Liver (tissue), 3 donors: ENCODE results near the gene RNF144B.

Experiments
- ATF3 ChIP-seq: IDR thresholded peaks from 2 replicates; pipeline ENCODE4 v1.6.1; 2016; ENCODE audit warnings: antibody characterized with exemption
- EGR1 ChIP-seq, 2 donors: IDR thresholded peaks; 2 replicates each; pipeline ENCODE4 v1.6.1; 2016 to 2018; ENCODE audit warnings: antibody characterized with exemption in 2 of 2, low read depth in 2 of 2
- FOXA1 ChIP-seq: IDR thresholded peaks from 2 replicates; pipeline ENCODE4 v1.6.1; 2016; ENCODE audit warnings: antibody characterized with exemption
- FOXA2 ChIP-seq: IDR thresholded peaks from 2 replicates; pipeline ENCODE4 v1.6.1; 2016; ENCODE audit warnings: antibody characterized with exemption
- GABPA ChIP-seq, 2 donors: IDR thresholded peaks in 1 of 2; conservative IDR thresholded peaks in 1 of 2; 2 replicates each; pipeline ENCODE4 v1.6.1; 2016; ENCODE audit warnings: antibody characterized with exemption in 2 of 2, mild to moderate bottlenecking in 1 of 2, moderate library complexity in 1 of 2
- HNF4A ChIP-seq, 2 donors: conservative IDR thresholded peaks; 2 replicates each; pipeline ENCODE4 v1.6.1; 2016; ENCODE audit warnings: antibody characterized with exemption in 2 of 2, mild to moderate bottlenecking in 2 of 2
- MAX ChIP-seq: IDR thresholded peaks from 2 replicates; pipeline ENCODE4 v1.6.1; 2016; ENCODE audit warnings: antibody characterized with exemption
- RAD21 ChIP-seq, 2 donors: IDR thresholded peaks; 2 replicates each; pipeline ENCODE4 v1.6.1; 2016; ENCODE audit warnings: antibody characterized with exemption in 2 of 2, mild to moderate bottlenecking in 2 of 2
- REST ChIP-seq: IDR thresholded peaks from 2 replicates; pipeline ENCODE4 v1.6.1; 2016; ENCODE audit warnings: antibody characterized with exemption, mild to moderate bottlenecking
- RXRA ChIP-seq, 2 donors: IDR thresholded peaks; 2 replicates each; pipeline ENCODE4 v1.6.1; 2017 to 2018; ENCODE audit warnings: antibody characterized with exemption in 2 of 2, mild to moderate bottlenecking in 1 of 2
- TAF1 ChIP-seq: conservative IDR thresholded peaks from 2 replicates; pipeline ENCODE4 v1.6.1; 2016; ENCODE audit warnings: antibody characterized with exemption, mild to moderate bottlenecking
- YY1 ChIP-seq: IDR thresholded peaks from 2 replicates; pipeline ENCODE4 v1.6.1; 2016; ENCODE audit warnings: antibody characterized with exemption, mild to moderate bottlenecking
- ZBTB33 ChIP-seq: IDR thresholded peaks from 2 replicates; pipeline ENCODE4 v1.6.1; 2016; ENCODE audit warnings: antibody characterized with exemption
- TF ChIP-seq, protein P1 (sequence below): fragments of 150-350 bp; IDR thresholded peaks from 2 replicates; pipeline ENCODE4 v1.5.1; 2017; ENCODE audit warnings: improper control_type of control experiment, low read depth, low read length; ENCODE audit not compliant: missing input control
- donor health status: healthy.
- donor health status: healthy.

GRCh38 chr6:18397701-18398100 lies 10.6 kb downstream of the RNF144B start:
- TF ChIP-seq, protein P1, sequence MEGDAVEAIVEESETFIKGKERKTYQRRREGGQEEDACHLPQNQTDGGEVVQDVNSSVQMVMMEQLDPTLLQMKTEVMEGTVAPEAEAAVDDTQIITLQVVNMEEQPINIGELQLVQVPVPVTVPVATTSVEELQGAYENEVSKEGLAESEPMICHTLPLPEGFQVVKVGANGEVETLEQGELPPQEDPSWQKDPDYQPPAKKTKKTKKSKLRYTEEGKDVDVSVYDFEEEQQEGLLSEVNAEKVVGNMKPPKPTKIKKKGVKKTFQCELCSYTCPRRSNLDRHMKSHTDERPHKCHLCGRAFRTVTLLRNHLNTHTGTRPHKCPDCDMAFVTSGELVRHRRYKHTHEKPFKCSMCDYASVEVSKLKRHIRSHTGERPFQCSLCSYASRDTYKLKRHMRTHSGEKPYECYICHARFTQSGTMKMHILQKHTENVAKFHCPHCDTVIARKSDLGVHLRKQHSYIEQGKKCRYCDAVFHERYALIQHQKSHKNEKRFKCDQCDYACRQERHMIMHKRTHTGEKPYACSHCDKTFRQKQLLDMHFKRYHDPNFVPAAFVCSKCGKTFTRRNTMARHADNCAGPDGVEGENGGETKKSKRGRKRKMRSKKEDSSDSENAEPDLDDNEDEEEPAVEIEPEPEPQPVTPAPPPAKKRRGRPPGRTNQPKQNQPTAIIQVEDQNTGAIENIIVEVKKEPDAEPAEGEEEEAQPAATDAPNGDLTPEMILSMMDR: no peak
- TF ChIP-seq TAF1 (no peak), ZBTB33 (no peak), HNF4A (conservative IDR thresholded peaks at IDR 0.05) (peak; percentile 65 to 71), RAD21 (IDR thresholded peaks at IDR 0.05) (peak in 1 of 2 donors; percentile 46), REST (no peak), ATF3 (peak; percentile 70), YY1 (peak; percentile 44), EGR1 (IDR thresholded peaks at IDR 0.05; ENCODE audit: low read depth in 2 of 2) (no peak), FOXA2 (no peak), MAX (peak; percentile 40), RXRA (IDR thresholded peaks at IDR 0.05) (peak; percentile 55 to 62), GABPA (IDR thresholded peaks at IDR 0.05 in 1 of 2, conservative IDR thresholded peaks at IDR 0.05 in 1 of 2) (no peak), FOXA1 (no peak)
